Gastroesophageal sphincter (tissue), 4 donors: ENCODE measurements around the gene CEACAM5. TPM values are rescaled to one million over a fixed set of nuclear protein-coding genes. Genes with fewer than 3 reads are reported as not detected.
A peak's percentile ranks its signal among the peaks of the same experiment; 100 is the strongest.

ENCODE experiments used
- ATAC-seq: fragments of 150-250 bp; one replicate; pipeline ENCODE4 v1.9.1; 2016; ENCODE audit warnings: mild to moderate bottlenecking, moderate library complexity
- H3K27ac ChIP-seq, 4 donors: fragments of 200-600 bp; sonication (generic) in 3 of 4; 1 replicate in 3 of 4; 2 replicates in 1 of 4; pipeline ENCODE4 v1.5.1; 2016 to 2019
- H3K27me3 ChIP-seq: fragments of 200-600 bp; sonication (generic); one replicate; pipeline ENCODE4 v1.5.1; 2019
- H3K36me3 ChIP-seq, 2 donors: fragments of 200-600 bp; sonication (generic); one replicate each; pipeline ENCODE4 v1.5.1; 2019; ENCODE audit warnings: control low read depth in 1 of 2
- H3K4me1 ChIP-seq, 3 donors: fragments of 200-600 bp; sonication (generic); 1 replicate in 2 of 3; 2 replicates in 1 of 3; pipeline ENCODE4 v1.5.1; 2016 to 2019; ENCODE audit warnings: control low read depth in 2 of 3
- H3K4me3 ChIP-seq, 2 donors: fragments of 200-600 bp; sonication (generic); one replicate each; pipeline ENCODE4 v1.5.1; 2019; ENCODE audit warnings: mild to moderate bottlenecking in 1 of 2, moderate library complexity in 1 of 2
- H3K9me3 ChIP-seq, 3 donors: fragments of 200-600 bp; sonication (generic); one replicate each; pipeline ENCODE4 v1.5.1; 2017 to 2019; ENCODE audit warnings: control low read depth in 2 of 3
- EP300 ChIP-seq: sonication (generic); formaldehyde crosslinking; IDR thresholded peaks from one replicate; pipeline ENCODE4 v1.6.1; 2017; ENCODE audit warnings: antibody characterized with exemption, mild to moderate bottlenecking
- POLR2A ChIP-seq, 2 donors: fragments of 450-650 bp; IDR thresholded peaks; one replicate each; pipeline ENCODE4 v1.6.1; 2017; ENCODE audit warnings: antibody characterized with exemption in 2 of 2, mild to moderate bottlenecking in 2 of 2, moderate library complexity in 1 of 2
- POLR2AphosphoS5 ChIP-seq: sonication (generic); formaldehyde crosslinking; IDR thresholded peaks from one replicate; pipeline ENCODE4 v1.6.1; 2017; ENCODE audit warnings: antibody characterized with exemption
- WGBS, 2 donors: methylation state at CpG; one replicate each; pipeline ENCODE4 v1.1.5; 2018; ENCODE audit warnings: low coverage in 1 of 2; 5-methylcytosine and 5-hydroxymethylcytosine counted together
- total RNA-seq, 4 donors: library from RNA; depleted of rRNA; stranded (reverse); fragments of >200 nt; gene quantifications; one replicate each; pipeline ENCODE4 v1.1.0, GENCODE V29; 2016
- TF ChIP-seq, protein P1 (sequence below), 4 experiments: fragments of 200-600 bp in 2 of 4; fragments of 450-650 bp in 2 of 4; sonication (generic) in 1 of 4; IDR thresholded peaks; one replicate each; pipeline ENCODE4 v1.5.1; 2017 to 2019; ENCODE audit warnings: antibody characterized with exemption in 4 of 4, mild to moderate bottlenecking in 2 of 4, moderate library complexity in 2 of 4

Gene CEACAM5
- total RNA-seq, 4 donors from 2014 or later, result 0.31 to 13.9 (median 0.31) TPM; not detected in 1

DNA sequence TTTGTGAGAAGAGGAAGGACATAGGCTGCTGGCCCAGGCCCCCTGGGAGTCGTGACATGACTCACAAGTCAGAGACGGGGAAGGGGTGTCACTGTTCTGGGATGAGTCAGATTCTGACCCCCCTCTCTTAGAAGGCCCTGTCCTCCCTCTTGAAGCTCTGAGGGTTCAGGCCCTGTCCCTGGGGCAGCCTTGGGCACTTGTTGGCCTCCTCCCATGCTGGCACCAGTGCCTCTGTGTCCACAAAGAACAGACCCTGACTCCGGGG lies 17.7 kb upstream of the CEACAM5 start:
- no peak overlapping the region for H3K4me3 ChIP-seq
- no peaks in the 10 kb centered on the region for H3K36me3 ChIP-seq
- no peaks in the 10 kb centered on the region for H3K4me1 ChIP-seq
- TF ChIP-seq POLR2A (IDR thresholded peaks at IDR 0.05), result no peak
- H3K27ac ChIP-seq, result no peak overlapping the region
- H3K9me3 ChIP-seq, result peaks cover 0 to 33% (median 0%) of the 10 kb centered on the region in 3 donors
- WGBS, 2 donors, result no CpG with 5 or more reads among the region's 3 CpGs
- peaks cover 56% of the 10 kb centered on the region for H3K27me3 ChIP-seq
- ATAC-seq, result no peak

DNA sequence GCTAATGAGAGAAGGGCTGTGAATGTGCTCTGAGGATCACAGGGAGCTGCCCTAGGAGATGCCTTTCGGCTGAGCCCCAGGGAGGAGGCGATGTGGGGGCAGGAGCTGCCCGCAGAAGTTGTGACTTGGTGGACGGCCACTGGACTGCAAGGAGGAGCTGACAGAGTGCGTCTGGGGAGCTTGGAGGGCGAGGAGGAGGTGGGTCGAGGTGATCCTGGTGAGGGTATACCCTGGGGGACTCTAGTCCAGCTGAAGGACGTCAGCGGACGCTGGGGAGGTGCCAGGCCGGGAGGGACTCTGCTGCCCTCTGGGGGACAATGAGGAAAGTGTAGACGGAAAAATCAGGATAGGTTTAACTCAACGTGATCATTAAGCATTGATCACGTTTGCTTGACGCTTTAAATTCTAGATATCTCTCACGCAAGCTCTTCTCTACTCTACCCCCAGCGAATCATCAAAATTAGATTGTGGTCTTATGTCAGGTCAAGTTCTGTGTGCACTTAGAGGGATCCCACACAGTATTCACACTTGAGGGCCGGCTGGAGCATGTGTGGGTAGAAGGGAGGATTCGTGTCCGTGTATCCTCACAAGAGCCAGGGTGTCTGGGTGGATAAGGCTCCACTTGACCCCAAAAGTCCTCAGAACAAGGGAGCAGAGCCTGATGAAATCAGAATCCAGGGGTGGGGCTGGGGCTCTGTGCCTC lies 17.0 kb upstream of the CEACAM5 start:
- TF ChIP-seq EP300, result no peak
- no peak for TF ChIP-seq POLR2AphosphoS5
- TF ChIP-seq, protein P1, sequence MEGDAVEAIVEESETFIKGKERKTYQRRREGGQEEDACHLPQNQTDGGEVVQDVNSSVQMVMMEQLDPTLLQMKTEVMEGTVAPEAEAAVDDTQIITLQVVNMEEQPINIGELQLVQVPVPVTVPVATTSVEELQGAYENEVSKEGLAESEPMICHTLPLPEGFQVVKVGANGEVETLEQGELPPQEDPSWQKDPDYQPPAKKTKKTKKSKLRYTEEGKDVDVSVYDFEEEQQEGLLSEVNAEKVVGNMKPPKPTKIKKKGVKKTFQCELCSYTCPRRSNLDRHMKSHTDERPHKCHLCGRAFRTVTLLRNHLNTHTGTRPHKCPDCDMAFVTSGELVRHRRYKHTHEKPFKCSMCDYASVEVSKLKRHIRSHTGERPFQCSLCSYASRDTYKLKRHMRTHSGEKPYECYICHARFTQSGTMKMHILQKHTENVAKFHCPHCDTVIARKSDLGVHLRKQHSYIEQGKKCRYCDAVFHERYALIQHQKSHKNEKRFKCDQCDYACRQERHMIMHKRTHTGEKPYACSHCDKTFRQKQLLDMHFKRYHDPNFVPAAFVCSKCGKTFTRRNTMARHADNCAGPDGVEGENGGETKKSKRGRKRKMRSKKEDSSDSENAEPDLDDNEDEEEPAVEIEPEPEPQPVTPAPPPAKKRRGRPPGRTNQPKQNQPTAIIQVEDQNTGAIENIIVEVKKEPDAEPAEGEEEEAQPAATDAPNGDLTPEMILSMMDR (IDR thresholded peaks at IDR 0.05), result peak in 1 of 4 experiments; percentile 14
- no peak for TF ChIP-seq POLR2A (IDR thresholded peaks at IDR 0.05)
- H3K27me3 ChIP-seq, result peaks cover 61% of the 10 kb centered on the region
- no peaks in the 10 kb centered on the region for H3K36me3 ChIP-seq
- no peak overlapping the region for H3K27ac ChIP-seq
- 20 to 35% methylated on average over 9 to 20 of the region's 20 CpGs for WGBS, 2 donors
- no peak for ATAC-seq
- no peaks in the 10 kb centered on the region for H3K4me1 ChIP-seq
- peaks cover 0 to 33% (median 0%) of the 10 kb centered on the region in 3 donors for H3K9me3 ChIP-seq
- H3K4me3 ChIP-seq, result no peak overlapping the region

DNA sequence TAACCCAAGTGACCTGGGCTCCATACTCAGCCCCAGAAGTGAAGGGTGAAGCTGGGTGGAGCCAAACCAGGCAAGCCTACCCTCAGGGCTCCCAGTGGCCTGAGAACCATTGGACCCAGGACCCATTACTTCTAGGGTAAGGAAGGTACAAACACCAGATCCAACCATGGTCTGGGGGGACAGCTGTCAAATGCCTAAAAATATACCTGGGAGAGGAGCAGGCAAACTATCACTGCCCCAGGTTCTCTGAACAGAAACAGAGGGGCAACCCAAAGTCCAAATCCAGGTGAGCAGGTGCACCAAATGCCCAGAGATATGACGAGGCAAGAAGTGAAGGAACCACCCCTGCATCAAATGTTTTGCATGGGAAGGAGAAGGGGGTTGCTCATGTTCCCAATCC lies 14.2 kb upstream of the CEACAM5 start:
- TF ChIP-seq EP300, result no peak
- no peak for TF ChIP-seq POLR2AphosphoS5
- TF ChIP-seq, protein P1 (IDR thresholded peaks at IDR 0.05), result no peak
- no peak for TF ChIP-seq POLR2A (IDR thresholded peaks at IDR 0.05)
- peaks cover 58% of the 10 kb centered on the region for H3K27me3 ChIP-seq
- 20 to 67% methylated on average over 1 of the region's 1 CpG for WGBS, 2 donors
- no peak for ATAC-seq
- H3K4me3 ChIP-seq, result no peak overlapping the region
- no peaks in the 10 kb centered on the region for H3K4me1 ChIP-seq
- no peaks in the 10 kb centered on the region for H3K36me3 ChIP-seq
- H3K27ac ChIP-seq, result no peak overlapping the region
- peaks cover 0 to 33% (median 0%) of the 10 kb centered on the region in 3 donors for H3K9me3 ChIP-seq

DNA sequence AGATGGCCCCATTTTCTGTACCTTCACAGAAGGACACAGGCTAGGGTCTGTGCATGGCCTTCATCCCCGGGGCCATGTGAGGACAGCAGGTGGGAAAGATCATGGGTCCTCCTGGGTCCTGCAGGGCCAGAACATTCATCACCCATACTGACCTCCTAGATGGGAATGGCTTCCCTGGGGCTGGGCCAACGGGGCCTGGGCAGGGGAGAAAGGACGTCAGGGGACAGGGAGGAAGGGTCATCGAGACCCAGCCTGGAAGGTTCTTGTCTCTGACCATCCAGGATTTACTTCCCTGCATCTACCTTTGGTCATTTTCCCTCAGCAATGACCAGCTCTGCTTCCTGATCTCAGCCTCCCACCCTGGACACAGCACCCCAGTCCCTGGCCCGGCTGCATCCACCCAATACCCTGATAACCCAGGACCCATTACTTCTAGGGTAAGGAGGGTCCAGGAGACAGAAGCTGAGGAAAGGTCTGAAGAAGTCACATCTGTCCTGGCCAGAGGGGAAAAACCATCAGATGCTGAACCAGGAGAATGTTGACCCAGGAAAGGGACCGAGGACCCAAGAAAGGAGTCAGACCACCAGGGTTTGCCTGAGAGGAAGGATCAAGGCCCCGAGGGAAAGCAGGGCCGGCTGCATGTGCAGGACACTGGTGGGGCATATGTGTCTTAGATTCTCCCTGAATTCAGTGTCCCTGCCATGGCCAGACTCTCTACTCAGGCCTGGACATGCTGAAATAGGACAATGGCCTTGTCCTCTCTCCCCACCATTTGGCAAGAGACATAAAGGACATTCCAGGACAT lies 13.4 kb upstream of the CEACAM5 start:
- Histone ChIP-seq H3K4me1 (no peaks in the 10 kb centered on the region), H3K4me3 (no peak overlapping the region), H3K36me3 (no peaks in the 10 kb centered on the region), H3K9me3 (peaks cover 0 to 33% (median 0%) of the 10 kb centered on the region in 3 donors), H3K27me3 (peaks cover 63% of the 10 kb centered on the region), H3K27ac (no peak overlapping the region)
- ATAC-seq, result no peak
- WGBS, 2 donors, result 59 to 60% methylated on average over 1 to 7 of the region's 8 CpGs
- no peak for TF ChIP-seq POLR2A (IDR thresholded peaks at IDR 0.05)
- TF ChIP-seq, protein P1 (IDR thresholded peaks at IDR 0.05), result no peak
- TF ChIP-seq EP300, result no peak
- TF ChIP-seq POLR2AphosphoS5, result no peak

DNA sequence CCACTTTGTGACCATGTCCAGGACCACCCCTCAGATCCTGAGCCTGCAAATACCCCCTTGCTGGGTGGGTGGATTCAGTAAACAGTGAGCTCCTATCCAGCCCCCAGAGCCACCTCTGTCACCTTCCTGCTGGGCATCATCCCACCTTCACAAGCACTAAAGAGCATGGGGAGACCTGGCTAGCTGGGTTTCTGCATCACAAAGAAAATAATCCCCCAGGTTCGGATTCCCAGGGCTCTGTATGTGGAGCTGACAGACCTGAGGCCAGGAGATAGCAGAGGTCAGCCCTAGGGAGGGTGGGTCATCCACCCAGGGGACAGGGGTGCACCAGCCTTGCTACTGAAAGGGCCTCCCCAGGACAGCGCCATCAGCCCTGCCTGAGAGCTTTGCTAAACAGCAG lies 12.7 kb upstream of the CEACAM5 start:
- no CpG with 5 or more reads among the region's 2 CpGs for WGBS, 2 donors
- no peak for ATAC-seq
- H3K27me3 ChIP-seq, result peaks cover 63% of the 10 kb centered on the region
- H3K9me3 ChIP-seq, result peaks cover 0 to 33% (median 0%) of the 10 kb centered on the region in 3 donors
- no peak overlapping the region for H3K27ac ChIP-seq
- TF ChIP-seq, protein P1 (IDR thresholded peaks at IDR 0.05), result no peak
- TF ChIP-seq POLR2AphosphoS5 (no peak), EP300 (no peak), POLR2A (IDR thresholded peaks at IDR 0.05) (no peak)
- no peaks in the 10 kb centered on the region for H3K36me3 ChIP-seq
- no peak overlapping the region for H3K4me3 ChIP-seq
- H3K4me1 ChIP-seq, result no peaks in the 10 kb centered on the region
